HEK293T (cell line): ENCODE data around the gene MEGF6.
A peak's percentile ranks its signal among the peaks of the same experiment; 100 is the strongest.

Source experiments
- ARNT ChIP-seq: fragments of 450-650 bp; IDR thresholded peaks from 2 replicates; pipeline ENCODE4 v1.6.1; 2017; ENCODE audit warnings: mild to moderate bottlenecking
- BHLHE40 ChIP-seq: fragments of 450-650 bp; IDR thresholded peaks from 2 replicates; pipeline ENCODE4 v1.6.1; 2016; ENCODE audit warnings: mild to moderate bottlenecking, moderate library complexity, borderline replicate concordance
- CTBP1 ChIP-seq: fragments of 450-650 bp; IDR thresholded peaks from 2 replicates; pipeline ENCODE4 v1.6.1; 2016; ENCODE audit warnings: borderline replicate concordance
- FOXA1 ChIP-seq: fragments of 450-650 bp; IDR thresholded peaks from 2 replicates; pipeline ENCODE4 v1.6.1; 2016; ENCODE audit warnings: mild to moderate bottlenecking
- FOXM1 ChIP-seq: fragments of 450-650 bp; IDR thresholded peaks from 2 replicates; pipeline ENCODE4 v1.6.1; 2017; ENCODE audit warnings: mild to moderate bottlenecking, borderline replicate concordance
- HDGF ChIP-seq: fragments of 450-650 bp; IDR thresholded peaks from 2 replicates; pipeline ENCODE4 v1.6.1; 2017; ENCODE audit warnings: antibody characterized with exemption, borderline replicate concordance
- L3MBTL2 ChIP-seq: fragments of 450-650 bp; conservative IDR thresholded peaks from 2 replicates; pipeline ENCODE4 v1.6.1; 2016; ENCODE audit warnings: mild to moderate bottlenecking
- LEF1 ChIP-seq: fragments of 450-650 bp; IDR thresholded peaks from 2 replicates; pipeline ENCODE4 v1.6.1; 2017; ENCODE audit warnings: mild to moderate bottlenecking, borderline replicate concordance
- NFRKB ChIP-seq: fragments of 450-650 bp; IDR thresholded peaks from 2 replicates; pipeline ENCODE4 v1.6.1; 2016; ENCODE audit warnings: mild to moderate bottlenecking, moderate library complexity
- PKNOX1 ChIP-seq: fragments of 450-650 bp; IDR thresholded peaks from 2 replicates; pipeline ENCODE4 v1.6.1; 2016
- SP1 ChIP-seq: fragments of 450-650 bp; IDR thresholded peaks from 2 replicates; pipeline ENCODE4 v1.6.1; 2017
- SUZ12 ChIP-seq: fragments of 450-650 bp; IDR thresholded peaks from 2 replicates; pipeline ENCODE4 v1.6.1; 2016; ENCODE audit warnings: mild to moderate bottlenecking
- TARDBP ChIP-seq: fragments of 450-650 bp; IDR thresholded peaks from 2 replicates; pipeline ENCODE4 v1.6.1; 2016

- TF ChIP-seq FOXA1: no peak
- TF ChIP-seq FOXM1: no peak
- TF ChIP-seq PKNOX1: peak; percentile 64
- TF ChIP-seq SP1: no peak
- TF ChIP-seq SUZ12: no peak
- TF ChIP-seq BHLHE40: no peak
- no peak for TF ChIP-seq TARDBP
- TF ChIP-seq CTBP1: no peak
- no peak for TF ChIP-seq L3MBTL2
- no peak for TF ChIP-seq HDGF
- no peak for TF ChIP-seq ARNT
- TF ChIP-seq NFRKB: no peak
- TF ChIP-seq LEF1: no peak
These were observed 7.8 kb upstream of the MEGF6 start for GRCh38 chr1:3618881-3619671.
